ENCODE results near the gene HEPH. TPM values are rescaled to one million over a fixed set of nuclear protein-coding genes. Genes with fewer than 3 reads are reported as not detected.

HEPH gene
- polyA plus RNA-seq, 2 of the 4 experiments (the other 2 are of a cell fraction), result not detected

- 22% methylated on average over 3 of the region's 4 CpGs for WGBS (ENCODE audit: missing lambda C conversion rate)
- ChIA-PET CTCF (interaction anchor here (0.7 to 5.2 kb wide), 5 partner anchors 14 to 531 kb away, joined by 3 to 30 read pairs (median 4); no protein-coding TSS in a partner anchor), POLR2A (no interaction called here)
- Histone ChIP-seq H3K4me1 (no peaks in the 10 kb centered on the region), H3K4me2 (no peak overlapping the region), H3K4me3 (no peak overlapping the region), H3K27ac (no peak overlapping the region), H3K9me3 (no peaks in the 10 kb centered on the region)
- DNase-seq (ENCODE audit: low read depth in 1 of 2, low spot score in 1 of 2) (peak in 1 of 2 experiments; percentile 1), ATAC-seq (no peak), FAIRE-seq (no peak)
- no peak for TF ChIP-seq CHD4 (IDR thresholded peaks at IDR 0.05; ENCODE audit: borderline replicate concordance)
- no peak for TF ChIP-seq PHF8 (IDR thresholded peaks at IDR 0.05; ENCODE audit: borderline replicate concordance, low read depth)
- TF ChIP-seq NFE2L2 (conservative IDR thresholded peaks at IDR 0.05; ENCODE audit: low read length), result peak; percentile 89
- no peak for TF ChIP-seq GATA3 (IDR thresholded peaks at IDR 0.05; ENCODE audit: borderline replicate concordance)
- TF ChIP-seq, protein P1, sequence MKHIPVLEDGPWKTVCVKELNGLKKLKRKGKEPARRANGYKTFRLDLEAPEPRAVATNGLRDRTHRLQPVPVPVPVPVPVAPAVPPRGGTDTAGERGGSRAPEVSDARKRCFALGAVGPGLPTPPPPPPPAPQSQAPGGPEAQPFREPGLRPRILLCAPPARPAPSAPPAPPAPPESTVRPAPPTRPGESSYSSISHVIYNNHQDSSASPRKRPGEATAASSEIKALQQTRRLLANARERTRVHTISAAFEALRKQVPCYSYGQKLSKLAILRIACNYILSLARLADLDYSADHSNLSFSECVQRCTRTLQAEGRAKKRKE (CRISPR knock-in tag; IDR thresholded peaks at IDR 0.05; ENCODE audit: low read depth), result no peak
- TF ChIP-seq ZNF302 (CRISPR knock-in tag; IDR thresholded peaks at IDR 0.05), result no peak
- no peak for TF ChIP-seq KDM5A (IDR thresholded peaks at IDR 0.05)
- peak; percentile 74 for TF ChIP-seq MAFK (IDR thresholded peaks at IDR 0.05; ENCODE audit: partially characterized antibody)
- no peak for TF ChIP-seq NPAS2 (CRISPR knock-in tag; IDR thresholded peaks at IDR 0.05; ENCODE audit: borderline replicate concordance)
- TF ChIP-seq, protein P2, sequence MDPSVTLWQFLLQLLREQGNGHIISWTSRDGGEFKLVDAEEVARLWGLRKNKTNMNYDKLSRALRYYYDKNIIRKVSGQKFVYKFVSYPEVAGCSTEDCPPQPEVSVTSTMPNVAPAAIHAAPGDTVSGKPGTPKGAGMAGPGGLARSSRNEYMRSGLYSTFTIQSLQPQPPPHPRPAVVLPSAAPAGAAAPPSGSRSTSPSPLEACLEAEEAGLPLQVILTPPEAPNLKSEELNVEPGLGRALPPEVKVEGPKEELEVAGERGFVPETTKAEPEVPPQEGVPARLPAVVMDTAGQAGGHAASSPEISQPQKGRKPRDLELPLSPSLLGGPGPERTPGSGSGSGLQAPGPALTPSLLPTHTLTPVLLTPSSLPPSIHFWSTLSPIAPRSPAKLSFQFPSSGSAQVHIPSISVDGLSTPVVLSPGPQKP (IDR thresholded peaks at IDR 0.05; ENCODE audit: low read depth, low read length), result no peak
- TF ChIP-seq PBX3 (IDR thresholded peaks at IDR 0.05), result no peak
- TF ChIP-seq, protein P3, sequence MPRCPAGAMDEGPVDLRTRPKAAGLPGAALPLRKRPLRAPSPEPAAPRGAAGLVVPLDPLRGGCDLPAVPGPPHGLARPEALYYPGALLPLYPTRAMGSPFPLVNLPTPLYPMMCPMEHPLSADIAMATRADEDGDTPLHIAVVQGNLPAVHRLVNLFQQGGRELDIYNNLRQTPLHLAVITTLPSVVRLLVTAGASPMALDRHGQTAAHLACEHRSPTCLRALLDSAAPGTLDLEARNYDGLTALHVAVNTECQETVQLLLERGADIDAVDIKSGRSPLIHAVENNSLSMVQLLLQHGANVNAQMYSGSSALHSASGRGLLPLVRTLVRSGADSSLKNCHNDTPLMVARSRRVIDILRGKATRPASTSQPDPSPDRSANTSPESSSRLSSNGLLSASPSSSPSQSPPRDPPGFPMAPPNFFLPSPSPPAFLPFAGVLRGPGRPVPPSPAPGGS (IDR thresholded peaks at IDR 0.05), result no peak
These were observed 36.1 kb downstream of the HEPH start for GRCh38 chrX:66200050-66200664.

DNA sequence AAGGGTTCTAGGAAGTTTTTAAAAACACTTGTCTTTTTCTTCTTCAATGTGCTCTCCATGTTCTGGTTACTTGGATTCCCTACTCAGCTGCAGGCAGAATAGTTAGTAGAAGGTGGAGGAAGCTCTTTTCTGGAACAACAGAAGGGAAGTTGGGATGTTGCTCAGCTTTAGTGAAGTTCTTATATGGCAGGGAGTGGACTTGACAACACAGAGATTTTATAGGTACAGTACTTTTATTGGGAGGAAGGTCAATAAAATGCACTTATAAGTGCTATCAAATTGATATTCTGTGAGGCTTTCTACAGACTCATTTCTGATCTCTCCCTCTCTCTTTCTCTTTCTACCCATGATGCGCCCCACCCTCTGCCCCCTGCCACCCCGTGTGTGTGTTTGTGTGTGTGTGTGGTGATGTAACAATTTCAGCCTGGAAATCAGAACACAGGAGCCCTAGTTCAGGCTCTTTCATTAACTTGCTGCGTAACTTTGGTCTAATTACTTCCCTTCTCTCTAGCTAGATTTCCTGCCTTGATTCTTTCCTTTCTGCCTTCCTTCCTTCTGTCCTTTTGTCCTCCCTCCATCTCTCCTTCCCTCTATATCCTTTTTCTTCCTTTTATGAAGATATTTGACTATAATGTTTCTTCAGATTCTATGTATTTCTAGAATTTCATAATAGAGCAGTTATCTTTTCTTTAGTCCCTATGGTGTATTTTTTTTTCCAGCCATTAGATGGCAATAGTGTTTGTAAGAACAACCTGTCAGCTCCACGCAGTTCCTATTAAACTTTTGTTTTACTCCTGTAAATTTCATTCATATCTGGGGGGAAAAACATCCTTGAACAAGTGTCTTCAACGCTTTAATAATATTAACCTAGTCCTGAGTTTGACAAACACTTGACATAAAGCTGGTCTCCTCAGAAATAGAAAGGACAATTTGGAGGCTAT, 37.1 kb downstream of the HEPH start:
- FAIRE-seq (no peak), ATAC-seq (no peak), DNase-seq (ENCODE audit: low read depth in 1 of 2, low spot score in 1 of 2) (peak in 1 of 2 experiments; percentile 9)
- Histone ChIP-seq H3K4me3 (no peak overlapping the region), H3K4me1 (no peaks in the 10 kb centered on the region), H3K27ac (no peak overlapping the region), H3K9me3 (no peaks in the 10 kb centered on the region), H3K4me2 (no peak overlapping the region)
- WGBS (ENCODE audit: missing lambda C conversion rate), result 18% methylated on average over 5 of the region's 5 CpGs
- TF ChIP-seq CBX8 (IDR thresholded peaks at IDR 0.05) (no peak), RCOR1 (IDR thresholded peaks at IDR 0.05; ENCODE audit: low read depth, low read length) (no peak), ZFP36 (IDR thresholded peaks at IDR 0.05; ENCODE audit: borderline replicate concordance, partially characterized antibody) (no peak), RFX5 (IDR thresholded peaks at IDR 0.05) (no peak), TFCP2L1 (CRISPR knock-in tag; IDR thresholded peaks at IDR 0.05) (no peak), PBX3 (IDR thresholded peaks at IDR 0.05) (no peak), RAD21 (conservative IDR thresholded peaks at IDR 0.05 in 1 of 2, IDR thresholded peaks at IDR 0.05 in 1 of 2) (peak; percentile 23 to 37; a peak in 3 of 5 replicates), MAZ (IDR thresholded peaks at IDR 0.05; ENCODE audit: borderline replicate concordance, low read depth, low read length) (no peak)
- TF ChIP-seq, protein P3 (IDR thresholded peaks at IDR 0.05), result no peak
- CTCF ChIA-PET, result interaction anchor here (0.7 to 5.2 kb wide), 5 partner anchors 13 to 530 kb away, joined by 3 to 30 read pairs (median 4); no protein-coding TSS in a partner anchor
- POLR2A ChIA-PET, result no interaction called here

Measured in A549 (cell line).